HepG2 (cell line): ENCODE data around the gene PPP1R13B.

Source experiments
- CTCF ChIP-seq: sonication (generic); formaldehyde crosslinking; IDR thresholded peaks from 2 replicates; pipeline ENCODE4 v1.5.0; 2020; ENCODE audit warnings: mild to moderate bottlenecking, missing genetic modification reagents, moderate library complexity
- EZH2 ChIP-seq: conservative IDR thresholded peaks from 2 replicates; pipeline ENCODE4 v1.6.1; 2012; ENCODE audit warnings: mild to moderate bottlenecking, low read depth, low read length, moderate library complexity
- NR1H2 ChIP-seq: sonication (generic); formaldehyde crosslinking; IDR thresholded peaks from 2 replicates; pipeline ENCODE4 v1.8.1; 2022; ENCODE audit warnings: low read depth, missing genetic modification reagents, borderline replicate concordance
- POLR2AphosphoS5 ChIP-seq: IDR thresholded peaks from 2 replicates; pipeline ENCODE4 v1.6.1; 2012; ENCODE audit warnings: low read depth, low read length
- POLR2G ChIP-seq: fragments of 200-400 bp; formaldehyde crosslinking; IDR thresholded peaks from 2 replicates; pipeline ENCODE4 v1.6.1; 2018; ENCODE audit warnings: mild to moderate bottlenecking, low read depth, low read length, moderate library complexity

- TF ChIP-seq NR1H2 (CRISPR knock-in tag) (no peak), EZH2 (no peak), CTCF (CRISPR knock-in tag) (no peak), POLR2AphosphoS5 (no peak), POLR2G (no peak)
Measured at GRCh38 chr14:103845327-103845726, 2.0 kb downstream of the PPP1R13B start.
